Measurements from ENCODE around the gene PPM1H. TPM values are rescaled to one million over a fixed set of nuclear protein-coding genes. Genes with fewer than 3 reads are reported as not detected.

PPM1H gene
- total RNA-seq, 1 donor from 2014 or later, result 36.6 TPM

- peak; percentile 62 for DNase-seq (ENCODE audit: low read depth)
Measured at GRCh38 chr12:62873116-62873825, 61.7 kb downstream of the PPM1H start.

- DNase-seq (ENCODE audit: low read depth), result no peak
Measured at GRCh38 chr12:62868820-62869219, 66.1 kb downstream of the PPM1H start.

GRCh38 chr12:62866451-62867082, 68.4 kb downstream of the PPM1H start:
- DNase-seq (ENCODE audit: low read depth), result peak; percentile 76

GRCh38 chr12:62865937-62866336, 69.0 kb downstream of the PPM1H start:
- DNase-seq (ENCODE audit: low read depth), result no peak

- no peak for DNase-seq (ENCODE audit: low read depth)
Measured at GRCh38 chr12:62865065-62865464, 69.9 kb downstream of the PPM1H start.

GRCh38 chr12:62862259-62862881, 72.6 kb downstream of the PPM1H start:
- no peak for DNase-seq (ENCODE audit: low read depth)

- no peak for DNase-seq (ENCODE audit: low read depth)
Measured at GRCh38 chr12:62861586-62861985, 73.4 kb downstream of the PPM1H start.

- no peak for DNase-seq (ENCODE audit: low read depth)
Measured at GRCh38 chr12:62860501-62861411, 74.2 kb downstream of the PPM1H start.

- DNase-seq (ENCODE audit: low read depth), result no peak
Measured at GRCh38 chr12:62860020-62860419, 74.9 kb downstream of the PPM1H start.

GRCh38 chr12:62859321-62859737, 75.6 kb downstream of the PPM1H start:
- no peak for DNase-seq (ENCODE audit: low read depth)

GRCh38 chr12:62856454-62856853, 78.5 kb downstream of the PPM1H start:
- no peak for DNase-seq (ENCODE audit: low read depth)

- no peak for DNase-seq (ENCODE audit: low read depth)
Measured at GRCh38 chr12:62854024-62854423, 80.9 kb downstream of the PPM1H start.

GRCh38 chr12:62849398-62849797, 85.6 kb downstream of the PPM1H start:
- DNase-seq (ENCODE audit: low read depth), result no peak

- peak; percentile 95 for DNase-seq (ENCODE audit: low read depth)
Measured at GRCh38 chr12:62848418-62848817, 86.5 kb downstream of the PPM1H start.

- DNase-seq (ENCODE audit: low read depth), result no peak
Measured at GRCh38 chr12:62847709-62848108, 87.2 kb downstream of the PPM1H start.

- peak; percentile 63 for DNase-seq (ENCODE audit: low read depth)
Measured at GRCh38 chr12:62846491-62846890, 88.5 kb downstream of the PPM1H start.

- no peak for DNase-seq (ENCODE audit: low read depth)
Measured at GRCh38 chr12:62844915-62845314, 90.0 kb downstream of the PPM1H start.

GRCh38 chr12:62843716-62844115, 91.2 kb downstream of the PPM1H start:
- no peak for DNase-seq (ENCODE audit: low read depth)

- DNase-seq (ENCODE audit: low read depth), result no peak
Measured at GRCh38 chr12:62841846-62842245, 93.1 kb downstream of the PPM1H start.

GRCh38 chr12:62840806-62841205, 94.1 kb downstream of the PPM1H start:
- no peak for DNase-seq (ENCODE audit: low read depth)

GRCh38 chr12:62839869-62840660, 94.9 kb downstream of the PPM1H start:
- peak; percentile 37 for DNase-seq (ENCODE audit: low read depth)
